Neural cell (in vitro differentiated cells): Measurements from ENCODE around the gene DCXR.

Experiments
- EZH2 ChIP-seq: fragments of 200-600, 300-800 bp; shearing (Covaris generic), sonication (generic); IDR thresholded peaks from 2 replicates; pipeline ENCODE4 v1.6.1; 2014; ENCODE audit warnings: antibody characterized with exemption, low read length, borderline replicate concordance, mild to moderate bottlenecking; ENCODE audit not compliant: insufficient read depth, poor library complexity, severe bottlenecking
- POLR2AphosphoS5 ChIP-seq: IDR thresholded peaks from 2 replicates; pipeline ENCODE4 v1.6.1; 2012
- RAD21 ChIP-seq: fragments of 450-650 bp; conservative IDR thresholded peaks from 2 replicates; pipeline ENCODE4 v1.6.1; 2014; ENCODE audit warnings: antibody characterized with exemption, mild to moderate bottlenecking, moderate library complexity
- REST ChIP-seq: IDR thresholded peaks from 2 replicates; pipeline ENCODE4 v1.6.1; 2012; ENCODE audit warnings: borderline replicate concordance
- TF ChIP-seq, protein P1 (sequence below): fragments of 450-650 bp; IDR thresholded peaks from 2 replicates; pipeline ENCODE4 v1.5.1; 2014; ENCODE audit warnings: antibody characterized with exemption, mild to moderate bottlenecking, moderate library complexity; ENCODE audit not compliant: poor library complexity, severe bottlenecking

DNA sequence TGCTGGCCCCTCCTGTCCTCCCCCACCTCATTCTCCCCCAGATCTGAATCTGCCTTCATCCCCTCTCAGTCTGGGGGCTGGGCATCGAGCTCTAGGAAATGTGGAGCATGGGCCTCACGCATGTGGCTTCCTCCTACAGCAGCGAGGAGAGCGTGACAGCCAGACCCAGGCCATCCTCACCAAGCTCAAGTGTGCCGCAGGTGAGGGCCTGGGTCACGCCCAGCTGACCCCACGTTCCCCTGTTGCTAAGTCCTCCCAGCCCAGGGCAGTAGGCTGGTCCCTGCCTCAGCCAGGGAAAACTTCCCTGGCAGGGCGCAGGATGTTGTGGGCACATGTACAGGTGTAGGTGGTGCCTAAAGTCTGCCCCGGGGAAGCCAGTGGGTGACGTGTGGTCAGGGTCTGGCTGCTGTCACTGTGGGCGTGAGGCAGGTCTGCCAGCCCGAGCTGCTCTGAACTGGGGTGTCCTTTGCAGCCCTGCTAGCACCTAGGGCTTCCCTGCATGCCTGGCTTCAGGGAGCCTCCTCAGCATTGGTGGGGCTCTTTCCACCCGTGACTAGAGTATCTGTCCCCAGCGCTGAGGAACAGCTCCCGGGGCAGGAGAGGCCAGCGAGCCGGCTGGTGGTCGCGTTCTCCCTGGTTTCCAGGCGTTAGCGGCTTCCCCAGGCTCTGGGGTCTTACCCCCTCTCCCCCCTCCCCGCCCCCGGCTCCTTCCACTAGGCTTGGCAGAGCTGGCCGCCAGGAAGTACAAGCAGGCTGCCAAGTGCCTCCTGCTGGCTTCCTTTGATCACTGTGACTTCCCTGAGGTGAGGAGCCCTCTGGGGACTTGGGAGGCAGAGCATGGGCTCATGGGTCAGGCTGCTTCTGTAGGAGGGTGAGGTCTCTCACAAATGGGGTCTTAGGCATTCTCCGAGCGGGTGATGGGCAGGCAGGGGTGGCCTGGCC, 17.8 kb upstream of the DCXR start:
- TF ChIP-seq RAD21: no peak
- TF ChIP-seq, protein P1, sequence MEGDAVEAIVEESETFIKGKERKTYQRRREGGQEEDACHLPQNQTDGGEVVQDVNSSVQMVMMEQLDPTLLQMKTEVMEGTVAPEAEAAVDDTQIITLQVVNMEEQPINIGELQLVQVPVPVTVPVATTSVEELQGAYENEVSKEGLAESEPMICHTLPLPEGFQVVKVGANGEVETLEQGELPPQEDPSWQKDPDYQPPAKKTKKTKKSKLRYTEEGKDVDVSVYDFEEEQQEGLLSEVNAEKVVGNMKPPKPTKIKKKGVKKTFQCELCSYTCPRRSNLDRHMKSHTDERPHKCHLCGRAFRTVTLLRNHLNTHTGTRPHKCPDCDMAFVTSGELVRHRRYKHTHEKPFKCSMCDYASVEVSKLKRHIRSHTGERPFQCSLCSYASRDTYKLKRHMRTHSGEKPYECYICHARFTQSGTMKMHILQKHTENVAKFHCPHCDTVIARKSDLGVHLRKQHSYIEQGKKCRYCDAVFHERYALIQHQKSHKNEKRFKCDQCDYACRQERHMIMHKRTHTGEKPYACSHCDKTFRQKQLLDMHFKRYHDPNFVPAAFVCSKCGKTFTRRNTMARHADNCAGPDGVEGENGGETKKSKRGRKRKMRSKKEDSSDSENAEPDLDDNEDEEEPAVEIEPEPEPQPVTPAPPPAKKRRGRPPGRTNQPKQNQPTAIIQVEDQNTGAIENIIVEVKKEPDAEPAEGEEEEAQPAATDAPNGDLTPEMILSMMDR: no peak
- no peak for TF ChIP-seq POLR2AphosphoS5
- no peak for TF ChIP-seq REST
- TF ChIP-seq EZH2: no peak
